Nephron (organoid): Measurements from ENCODE around the gene ESR1.

Experiments
- H3K27ac Mint-ChIP-seq, 3 experiments: 2 replicates each; pipeline ENCODE4 v1.8.0; 2020; ENCODE audit warnings: mixed read lengths in 3 of 3, mild to moderate bottlenecking in 2 of 3, moderate library complexity in 1 of 3
- H3K27me3 Mint-ChIP-seq: 2 replicates; pipeline ENCODE4 v1.8.0; 2021; ENCODE audit warnings: low read depth, mild to moderate bottlenecking, moderate library complexity, mixed read lengths
- H3K36me3 Mint-ChIP-seq: 2 replicates; pipeline ENCODE4 v1.8.0; 2020; ENCODE audit warnings: low read depth, mixed read lengths
- H3K4me1 Mint-ChIP-seq: 2 replicates; pipeline ENCODE4 v1.8.0; 2020; ENCODE audit warnings: mixed read lengths
- H3K4me3 Mint-ChIP-seq, 3 experiments: 2 replicates each; pipeline ENCODE4 v1.8.0; 2020; ENCODE audit warnings: mild to moderate bottlenecking in 3 of 3, mixed read lengths in 3 of 3, moderate library complexity in 2 of 3
- H3K9me3 Mint-ChIP-seq: 2 replicates; pipeline ENCODE4 v1.8.0; 2020; ENCODE audit warnings: mixed read lengths
- TF ChIP-seq, protein P1 (sequence below), 3 experiments: fragments of 200-600 bp; sonication (generic); IDR thresholded peaks; one replicate each; pipeline ENCODE4 v1.5.0; 2021; ENCODE audit warnings: antibody characterized with exemption in 3 of 3; ENCODE audit not compliant: unreplicated experiment in 3 of 3

ESR1 gene

DNA sequence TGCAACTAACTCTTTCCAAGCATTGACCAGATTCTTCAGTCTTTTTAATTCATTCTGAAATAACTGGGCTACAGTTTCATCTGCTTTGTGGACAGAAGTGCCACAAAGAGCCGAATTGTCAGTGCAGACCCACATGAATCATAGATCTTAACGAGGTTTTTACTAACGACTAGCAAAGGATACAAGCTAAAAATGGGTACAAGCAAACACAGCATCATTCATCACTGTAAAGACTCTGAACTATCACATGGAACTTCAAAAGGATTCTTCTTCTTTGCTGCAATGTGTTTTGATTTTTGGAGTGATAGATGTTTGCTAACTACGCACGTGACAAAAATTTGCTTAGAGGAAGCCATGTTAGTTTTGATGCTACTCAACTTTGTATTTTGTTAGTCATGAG is 227.1 kb downstream of the ESR1 start:
- Mint-ChIP-seq H3K4me1 (no peaks in the 10 kb centered on the region), H3K4me3 (no peak overlapping the region), H3K27me3 (peaks cover 8% of the 10 kb centered on the region), H3K9me3 (peaks cover 4% of the 10 kb centered on the region), H3K36me3 (no peaks in the 10 kb centered on the region), H3K27ac (no peak overlapping the region)
- TF ChIP-seq, protein P1, sequence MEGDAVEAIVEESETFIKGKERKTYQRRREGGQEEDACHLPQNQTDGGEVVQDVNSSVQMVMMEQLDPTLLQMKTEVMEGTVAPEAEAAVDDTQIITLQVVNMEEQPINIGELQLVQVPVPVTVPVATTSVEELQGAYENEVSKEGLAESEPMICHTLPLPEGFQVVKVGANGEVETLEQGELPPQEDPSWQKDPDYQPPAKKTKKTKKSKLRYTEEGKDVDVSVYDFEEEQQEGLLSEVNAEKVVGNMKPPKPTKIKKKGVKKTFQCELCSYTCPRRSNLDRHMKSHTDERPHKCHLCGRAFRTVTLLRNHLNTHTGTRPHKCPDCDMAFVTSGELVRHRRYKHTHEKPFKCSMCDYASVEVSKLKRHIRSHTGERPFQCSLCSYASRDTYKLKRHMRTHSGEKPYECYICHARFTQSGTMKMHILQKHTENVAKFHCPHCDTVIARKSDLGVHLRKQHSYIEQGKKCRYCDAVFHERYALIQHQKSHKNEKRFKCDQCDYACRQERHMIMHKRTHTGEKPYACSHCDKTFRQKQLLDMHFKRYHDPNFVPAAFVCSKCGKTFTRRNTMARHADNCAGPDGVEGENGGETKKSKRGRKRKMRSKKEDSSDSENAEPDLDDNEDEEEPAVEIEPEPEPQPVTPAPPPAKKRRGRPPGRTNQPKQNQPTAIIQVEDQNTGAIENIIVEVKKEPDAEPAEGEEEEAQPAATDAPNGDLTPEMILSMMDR (IDR thresholded peaks at IDR 0.05; ENCODE audit: unreplicated experiment in 3 of 3): no peak

DNA sequence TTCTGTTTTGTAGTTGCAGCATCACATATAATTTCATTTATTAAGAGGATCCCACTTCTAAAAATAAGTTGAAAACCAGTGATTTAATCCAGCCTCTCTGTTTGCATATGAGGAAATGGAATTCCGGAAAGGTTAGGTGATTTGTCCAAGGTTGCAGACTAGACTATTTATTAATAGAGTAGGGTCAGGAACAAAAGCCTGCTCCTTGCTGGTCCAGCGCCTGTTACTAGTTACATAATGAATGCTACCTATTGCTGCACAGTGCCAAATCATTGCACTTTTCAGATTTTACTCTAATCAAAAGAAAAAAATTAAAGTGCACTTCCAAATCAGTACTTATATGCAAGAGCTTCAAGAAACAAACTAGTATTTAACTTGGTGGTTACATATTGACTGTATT is 238.6 kb downstream of the ESR1 start:
- Mint-ChIP-seq H3K36me3 (no peaks in the 10 kb centered on the region), H3K27me3 (peaks cover 4% of the 10 kb centered on the region), H3K4me1 (no peaks in the 10 kb centered on the region), H3K9me3 (peaks cover 7% of the 10 kb centered on the region), H3K27ac (no peak overlapping the region), H3K4me3 (no peak overlapping the region)
- TF ChIP-seq, protein P1 (IDR thresholded peaks at IDR 0.05; ENCODE audit: unreplicated experiment in 3 of 3): no peak

DNA sequence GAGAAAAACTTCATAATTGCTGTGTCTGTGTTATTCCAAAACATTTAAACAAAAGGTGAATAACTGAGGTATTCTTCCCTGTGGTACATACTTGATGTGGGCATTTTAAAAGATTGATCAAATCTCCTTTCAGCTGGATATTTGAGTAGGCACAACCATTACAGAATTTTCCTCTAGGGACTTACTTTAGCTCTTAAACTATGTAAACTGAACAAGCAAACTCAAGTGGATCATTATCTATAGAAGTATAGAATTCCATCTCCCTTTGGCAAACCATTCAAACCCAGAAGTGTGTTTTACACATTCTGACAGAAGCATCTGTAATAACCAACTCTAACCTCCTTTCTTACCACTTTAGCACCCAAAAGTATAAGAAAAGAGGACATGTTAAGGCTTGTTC is 241.4 kb downstream of the ESR1 start:
- peaks cover 4% of the 10 kb centered on the region for H3K27me3 Mint-ChIP-seq
- H3K4me3 Mint-ChIP-seq: no peak overlapping the region
- H3K36me3 Mint-ChIP-seq: no peaks in the 10 kb centered on the region
- no peak overlapping the region for H3K27ac Mint-ChIP-seq
- TF ChIP-seq, protein P1 (IDR thresholded peaks at IDR 0.05; ENCODE audit: unreplicated experiment in 3 of 3): no peak
- H3K9me3 Mint-ChIP-seq: no peaks in the 10 kb centered on the region
- H3K4me1 Mint-ChIP-seq: no peaks in the 10 kb centered on the region

DNA sequence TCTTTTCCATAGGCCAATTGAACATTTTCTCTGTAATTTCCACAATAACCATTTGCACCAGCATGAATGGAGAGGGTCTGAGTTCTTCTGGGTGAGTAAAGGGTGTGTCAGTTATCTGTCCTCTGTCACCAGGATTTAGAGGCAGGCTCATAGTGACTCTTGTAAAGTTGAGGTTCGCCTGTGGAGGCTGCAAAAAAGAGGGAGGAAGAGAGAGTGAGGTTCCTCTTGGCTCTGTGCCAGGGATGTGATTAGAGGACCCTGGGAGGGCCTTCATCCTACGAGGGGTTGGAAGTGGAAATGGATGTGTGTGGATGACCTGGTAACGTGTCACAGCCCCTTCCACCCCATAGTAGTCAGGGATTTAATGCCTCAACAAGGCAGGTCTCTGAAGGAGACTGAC is 242.0 kb downstream of the ESR1 start:
- Mint-ChIP-seq H3K4me1 (no peaks in the 10 kb centered on the region), H3K27me3 (peaks cover 4% of the 10 kb centered on the region), H3K36me3 (no peaks in the 10 kb centered on the region), H3K4me3 (no peak overlapping the region), H3K9me3 (no peaks in the 10 kb centered on the region), H3K27ac (no peak overlapping the region)
- TF ChIP-seq, protein P1 (IDR thresholded peaks at IDR 0.05; ENCODE audit: unreplicated experiment in 3 of 3): no peak

DNA sequence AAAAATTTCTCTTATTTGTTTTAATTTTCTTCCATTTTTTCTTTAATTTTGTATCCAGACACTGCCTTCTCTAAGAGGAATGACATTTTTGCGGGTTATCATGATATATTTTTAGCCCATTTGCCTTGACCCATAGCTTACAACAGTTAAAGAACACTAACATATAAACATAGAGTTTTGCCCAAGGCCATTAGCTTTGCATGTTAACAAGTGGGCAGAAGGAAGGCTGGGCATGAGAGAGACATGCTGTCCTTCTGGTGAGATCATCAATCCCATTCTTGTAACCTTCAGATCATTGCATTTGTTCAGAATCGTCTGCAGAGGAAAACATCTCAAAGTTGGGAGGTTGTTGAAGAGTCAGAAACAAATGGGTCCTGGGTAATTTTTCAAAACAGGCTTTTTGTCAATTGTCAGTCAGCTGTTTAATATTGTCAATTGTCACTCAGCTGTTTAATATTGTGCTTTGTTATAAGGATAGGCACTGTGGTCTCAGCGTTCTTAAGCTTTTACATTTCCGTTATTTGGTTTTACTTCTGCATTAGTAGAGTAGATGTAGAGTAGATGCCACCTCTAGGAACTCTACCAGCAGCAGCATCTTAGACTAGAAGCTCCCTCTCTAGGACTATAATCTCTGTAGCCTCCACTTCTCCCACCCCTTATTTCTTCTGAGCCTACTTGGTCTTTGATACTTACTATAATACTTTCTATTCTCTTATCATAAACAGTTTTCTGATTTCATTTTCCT is 243.1 kb downstream of the ESR1 start:
- Mint-ChIP-seq H3K4me1 (no peaks in the 10 kb centered on the region), H3K9me3 (no peaks in the 10 kb centered on the region), H3K27me3 (no peaks in the 10 kb centered on the region), H3K4me3 (no peak overlapping the region), H3K36me3 (no peaks in the 10 kb centered on the region), H3K27ac (no peak overlapping the region)
- TF ChIP-seq, protein P1 (IDR thresholded peaks at IDR 0.05; ENCODE audit: unreplicated experiment in 3 of 3): no peak

DNA sequence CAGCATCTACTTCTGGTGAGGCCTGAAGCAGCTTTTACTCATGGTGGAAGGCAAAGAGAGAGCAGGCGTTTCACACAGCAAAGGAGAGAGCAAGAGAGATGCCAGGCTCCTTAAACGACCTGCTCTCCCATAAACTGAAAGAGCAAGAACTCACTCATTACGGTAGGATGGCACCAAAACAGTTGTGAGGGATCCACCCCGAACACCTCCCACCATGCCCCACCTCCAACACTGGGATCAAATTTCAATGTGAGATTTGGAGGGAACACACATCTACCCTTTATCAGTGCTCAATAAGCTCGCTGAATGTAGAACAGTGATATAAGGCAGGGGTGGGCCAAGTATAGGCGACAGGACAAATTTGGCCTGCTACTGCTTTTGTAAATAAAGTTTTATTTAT is 244.6 kb downstream of the ESR1 start:
- no peaks in the 10 kb centered on the region for H3K9me3 Mint-ChIP-seq
- H3K27me3 Mint-ChIP-seq: no peaks in the 10 kb centered on the region
- no peak overlapping the region for H3K4me3 Mint-ChIP-seq
- H3K27ac Mint-ChIP-seq: no peak overlapping the region
- no peaks in the 10 kb centered on the region for H3K36me3 Mint-ChIP-seq
- TF ChIP-seq, protein P1 (IDR thresholded peaks at IDR 0.05; ENCODE audit: unreplicated experiment in 3 of 3): no peak
- no peaks in the 10 kb centered on the region for H3K4me1 Mint-ChIP-seq
